ENCODE results near the gene AP2M1.

Gene AP2M1

DNA sequence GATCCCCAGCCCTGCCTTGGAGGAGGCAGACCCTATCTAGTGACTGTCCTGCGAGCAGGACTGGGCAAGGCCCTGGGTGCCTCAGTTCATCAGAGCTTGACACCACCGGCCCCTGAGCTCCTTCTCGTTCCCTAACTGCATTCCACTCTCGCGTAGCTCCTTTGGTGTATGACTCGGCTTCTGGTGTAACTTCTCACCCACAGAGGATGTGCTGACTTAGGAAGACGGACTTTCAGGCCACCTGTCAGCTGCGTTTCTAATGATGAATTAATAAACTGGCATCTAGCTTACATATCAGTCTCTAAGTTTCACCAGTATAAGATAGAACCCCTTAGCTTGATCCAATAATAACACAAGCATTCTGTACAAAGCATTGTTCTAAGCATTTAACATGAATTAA lies 28.9 kb downstream of the AP2M1 start:
- DNase-seq = no peak
- in situ Hi-C loops (cut with HindIII; ENCODE audit: low pct_ligation_motif_present, low sequenced_read_pairs) = no loop called here
- H3K36me3 ChIP-seq (replicated peaks) = no peaks in the 10 kb centered on the region
- TF ChIP-seq CTCF (IDR thresholded peaks at IDR 0.05; ENCODE audit: low read depth, low read length, missing control alignments) = no peak
- no peak overlapping the region for H3K27ac ChIP-seq
- no peaks in the 10 kb centered on the region for H3K27me3 ChIP-seq (replicated peaks)
- H3K4me3 ChIP-seq (ENCODE audit: low read depth, low read length) = no peak overlapping the region

DNA sequence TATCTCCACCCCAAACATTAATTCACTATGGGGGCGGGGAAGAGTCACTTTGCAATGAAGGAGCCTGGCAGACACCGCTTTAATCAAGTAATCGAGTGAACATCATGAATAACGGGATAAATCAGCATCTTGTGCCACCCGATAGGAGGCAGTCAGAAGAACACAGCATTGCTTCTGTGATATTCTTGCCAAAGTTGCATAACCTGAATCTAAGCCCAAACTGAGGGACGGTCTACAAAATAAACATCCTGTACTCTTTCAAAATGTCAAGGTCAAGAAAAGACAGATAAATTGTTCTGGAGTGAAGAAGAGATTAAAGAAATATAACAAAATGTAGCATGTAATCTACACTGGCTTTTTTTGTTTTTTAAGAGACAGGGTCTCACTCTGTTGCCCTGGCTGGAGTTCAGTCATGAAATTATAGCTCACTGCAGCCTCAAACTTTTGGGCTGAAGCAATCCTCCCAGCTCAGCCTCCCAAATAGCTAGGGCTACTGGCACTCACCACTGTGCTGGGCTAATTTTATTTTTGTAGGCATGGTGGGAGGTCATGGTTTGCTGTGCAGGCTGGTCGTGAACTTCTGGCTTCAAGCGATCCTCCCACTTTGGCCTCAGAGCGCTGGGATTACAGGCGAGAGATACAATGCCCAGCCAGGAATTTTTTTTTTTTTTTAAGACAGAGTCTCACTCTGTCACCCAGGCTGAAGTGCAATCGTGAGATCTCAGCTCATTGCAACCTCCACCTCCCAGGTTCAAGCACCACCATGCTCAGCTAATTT lies 34.7 kb downstream of the AP2M1 start:
- no peak overlapping the region for H3K27ac ChIP-seq
- DNase-seq = no peak
- in situ Hi-C loops (cut with HindIII; ENCODE audit: low pct_ligation_motif_present, low sequenced_read_pairs) = no loop called here
- H3K36me3 ChIP-seq (replicated peaks) = no peaks in the 10 kb centered on the region
- H3K27me3 ChIP-seq (replicated peaks) = no peaks in the 10 kb centered on the region
- TF ChIP-seq CTCF (IDR thresholded peaks at IDR 0.05; ENCODE audit: low read depth, low read length, missing control alignments) = no peak
- H3K4me3 ChIP-seq (ENCODE audit: low read depth, low read length) = no peak overlapping the region

DNA sequence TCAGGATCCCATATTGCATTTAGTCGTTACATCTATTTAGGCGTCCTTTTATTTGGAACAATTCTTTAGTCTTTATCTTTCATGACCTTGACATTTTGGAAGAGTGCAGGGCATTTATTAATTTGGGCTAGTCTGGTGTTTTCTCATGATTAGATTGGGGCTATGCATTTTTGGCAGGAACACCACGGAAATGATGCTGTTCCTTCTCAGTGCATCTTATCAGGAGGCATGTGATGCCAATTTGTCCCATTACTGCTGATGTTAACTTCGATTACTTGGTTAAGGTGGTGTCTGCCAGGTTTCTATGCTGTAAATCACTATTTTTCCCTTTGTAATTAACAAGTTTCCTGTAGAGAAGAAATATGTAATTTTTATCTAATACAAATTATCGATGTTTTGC lies 36.6 kb downstream of the AP2M1 start:
- Histone ChIP-seq H3K27ac (no peak overlapping the region), H3K4me3 (ENCODE audit: low read depth, low read length) (no peak overlapping the region), H3K36me3 (replicated peaks) (no peaks in the 10 kb centered on the region), H3K27me3 (replicated peaks) (no peaks in the 10 kb centered on the region)
- no peak for DNase-seq
- no peak for TF ChIP-seq CTCF (IDR thresholded peaks at IDR 0.05; ENCODE audit: low read depth, low read length, missing control alignments)
- in situ Hi-C loops (cut with HindIII; ENCODE audit: low pct_ligation_motif_present, low sequenced_read_pairs) = no loop called here

- DNase-seq = no peak
- Histone ChIP-seq H3K36me3 (replicated peaks) (no peaks in the 10 kb centered on the region), H3K27me3 (replicated peaks) (no peaks in the 10 kb centered on the region), H3K27ac (no peak overlapping the region), H3K4me3 (ENCODE audit: low read depth, low read length) (no peak overlapping the region)
- TF ChIP-seq CTCF (IDR thresholded peaks at IDR 0.05; ENCODE audit: low read depth, low read length, missing control alignments) = no peak
- in situ Hi-C loops (cut with HindIII; ENCODE audit: low pct_ligation_motif_present, low sequenced_read_pairs) = no loop called here
Observed at GRCh38 chr3:184211718-184212117, 37.1 kb downstream of the AP2M1 start.

DNA sequence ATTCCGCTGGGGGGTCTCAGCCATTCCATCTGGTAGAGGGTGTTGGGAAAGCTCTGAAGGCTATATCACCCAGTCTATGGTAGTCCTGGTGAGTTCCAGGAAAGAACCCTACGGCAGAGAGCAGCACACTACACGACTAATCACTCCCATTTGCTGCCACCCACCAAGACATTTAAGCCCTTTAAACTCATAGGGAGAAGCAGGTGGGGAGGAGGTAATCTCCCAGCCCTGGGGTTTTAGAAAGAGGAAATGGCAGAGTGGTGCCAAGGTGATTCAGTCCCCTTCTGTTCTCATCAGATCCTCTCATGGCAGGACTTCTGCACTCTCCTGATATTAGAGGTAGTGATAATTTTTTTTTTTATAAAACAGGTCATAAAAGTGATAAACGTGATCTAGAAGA lies 44.2 kb downstream of the AP2M1 start:
- Histone ChIP-seq H3K27ac (no peak overlapping the region), H3K36me3 (replicated peaks) (no peaks in the 10 kb centered on the region), H3K27me3 (replicated peaks) (no peaks in the 10 kb centered on the region), H3K4me3 (ENCODE audit: low read depth, low read length) (no peak overlapping the region)
- no peak for TF ChIP-seq CTCF (IDR thresholded peaks at IDR 0.05; ENCODE audit: low read depth, low read length, missing control alignments)
- in situ Hi-C loops (cut with HindIII; ENCODE audit: low pct_ligation_motif_present, low sequenced_read_pairs) = no loop called here
- no peak for DNase-seq

- Histone ChIP-seq H3K36me3 (replicated peaks) (no peaks in the 10 kb centered on the region), H3K27me3 (replicated peaks) (peaks cover under 1% of the 10 kb centered on the region), H3K4me3 (ENCODE audit: low read depth, low read length) (no peak overlapping the region), H3K27ac (no peak overlapping the region)
- in situ Hi-C loops (cut with HindIII; ENCODE audit: low pct_ligation_motif_present, low sequenced_read_pairs) = no loop called here
- TF ChIP-seq CTCF (IDR thresholded peaks at IDR 0.05; ENCODE audit: low read depth, low read length, missing control alignments) = no peak
- DNase-seq = no peak
Observed at GRCh38 chr3:184222521-184222920, 47.9 kb downstream of the AP2M1 start.

Measured in brain microvascular endothelial cell (primary cell).